RKO (cell line): ENCODE measurements around the gene ARRDC2.

Source experiments
- DNase-seq: peaks from one replicate; pipeline ENCODE4 v3.0.0-alpha.2; 2016; ENCODE audit warnings: low spot score

ARRDC2 gene

GRCh38 chr19:18058208-18059009 lies 50.4 kb downstream of the ARRDC2 start:
- DNase-seq, result peak; percentile 77

- DNase-seq, result no peak
Measured at GRCh38 chr19:18059297-18059696, 51.3 kb downstream of the ARRDC2 start.

DNA sequence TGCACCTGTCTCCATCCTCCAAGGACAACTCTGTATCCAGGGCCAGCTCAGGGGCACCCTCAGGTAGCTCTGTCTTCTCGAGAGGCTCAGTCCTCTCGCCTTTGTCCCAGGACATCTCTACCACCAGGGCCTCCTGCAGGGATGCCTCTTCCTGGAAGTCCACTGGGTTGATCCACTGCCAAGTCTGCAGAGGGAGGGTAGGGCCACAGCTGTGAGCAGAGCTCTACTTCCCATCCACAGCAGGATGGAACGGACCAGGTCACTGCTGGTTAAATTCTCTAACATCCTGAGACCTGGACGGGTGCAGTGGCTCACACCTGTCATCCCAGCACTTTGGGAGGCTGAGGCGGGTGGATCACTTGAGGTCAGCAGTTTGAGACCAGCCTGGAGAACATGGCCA lies 51.9 kb downstream of the ARRDC2 start:
- no peak for DNase-seq

DNA sequence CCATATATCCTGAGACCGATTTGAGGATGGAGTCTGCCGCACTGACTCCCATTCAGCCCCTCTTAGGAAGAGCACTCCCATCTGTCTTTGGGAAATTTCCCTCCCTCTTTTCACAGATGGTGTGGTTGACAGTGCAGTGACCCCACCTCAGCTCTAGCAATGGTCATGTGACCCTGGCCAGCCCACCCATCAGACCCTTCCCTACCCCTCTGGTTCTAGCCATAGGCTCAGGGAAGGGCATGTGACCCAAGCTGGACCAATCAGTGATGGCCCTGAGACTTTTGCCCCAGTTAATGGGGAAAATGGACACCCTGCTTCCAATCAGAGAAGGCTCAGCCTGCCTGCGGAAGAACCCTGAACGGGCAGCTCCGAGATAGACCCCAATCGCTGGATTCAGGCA lies 52.5 kb downstream of the ARRDC2 start:
- no peak for DNase-seq

- no peak for DNase-seq
Measured at GRCh38 chr19:18062028-18062427, 54.1 kb downstream of the ARRDC2 start.

GRCh38 chr19:18063463-18063862 lies 55.5 kb downstream of the ARRDC2 start:
- DNase-seq, result no peak
